ENCODE measurements around the gene HK2. TPM values are rescaled to one million over a fixed set of nuclear protein-coding genes. Genes with fewer than 3 reads are reported as not detected.
"Not testable (repeated sequence)": the region's sequence is repeated elsewhere in the genome, so short reads cannot be mapped to it uniquely, and the experiment has no call there.

HK2 gene
- total and polyA plus RNA-seq, 8 donors: 4.8 to 45.2 (median 12.3) TPM

DNA sequence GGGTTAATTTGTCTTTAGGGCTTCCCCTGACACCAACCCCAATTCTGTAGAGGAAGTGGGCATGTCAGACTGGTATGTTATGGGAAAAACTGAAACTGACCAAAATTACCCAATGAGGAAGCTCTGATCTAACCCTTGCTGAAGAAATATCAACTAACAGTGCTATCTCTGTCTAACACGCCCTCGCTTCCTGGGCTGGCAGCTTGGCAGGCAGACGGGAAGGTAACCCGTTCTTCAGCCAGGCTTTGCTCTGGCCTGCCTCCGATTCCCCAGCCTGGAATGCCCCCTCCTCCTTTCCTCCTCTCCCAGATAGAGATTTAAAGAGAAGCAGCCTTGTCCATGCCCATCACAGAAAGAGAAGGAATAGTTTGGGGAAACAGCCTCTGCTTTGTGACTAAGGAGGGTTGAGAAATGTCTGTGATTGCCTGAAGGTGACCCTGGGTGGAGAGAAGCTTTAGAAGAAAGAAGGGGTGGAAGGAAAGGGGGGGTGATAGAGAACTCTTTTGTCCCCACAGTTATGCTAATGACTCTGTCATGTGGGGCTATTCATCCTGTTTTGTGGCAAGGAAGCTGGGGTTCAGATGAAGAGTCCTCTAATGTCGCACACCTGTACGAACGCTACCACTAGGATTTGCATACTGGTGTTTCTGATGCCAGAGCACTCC lies 15.4 kb downstream of the HK2 start:
- Histone ChIP-seq H3K36me3 (peaks cover 0 to 3% (median 0%) of the 10 kb centered on the region in 4 donors), H3K4me1 (peaks cover 44 to 87% (median 69%) of the 10 kb centered on the region in 4 donors), H3K4me3 (no peak overlapping the region), H3K27ac (peak overlapping the region; percentile 75 to 95 (median 83)), H3K27me3 (no peaks in the 10 kb centered on the region), H3K9me3 (no peaks in the 10 kb centered on the region)
- DNase-seq: peak; percentile 66 to 75
- intact Hi-C loops (cut with DNase I; ENCODE audit: low total_unique reads): no loop called here
- WGBS, 5 donors: 30 to 40% (median 36%) methylated on average over 8 of the region's 8 CpGs
- TF ChIP-seq EP300 (IDR thresholded peaks at IDR 0.05) (no peak), POLR2AphosphoS5 (IDR thresholded peaks at IDR 0.05) (peak in 2 of 3 donors; percentile 60 to 65)

DNA sequence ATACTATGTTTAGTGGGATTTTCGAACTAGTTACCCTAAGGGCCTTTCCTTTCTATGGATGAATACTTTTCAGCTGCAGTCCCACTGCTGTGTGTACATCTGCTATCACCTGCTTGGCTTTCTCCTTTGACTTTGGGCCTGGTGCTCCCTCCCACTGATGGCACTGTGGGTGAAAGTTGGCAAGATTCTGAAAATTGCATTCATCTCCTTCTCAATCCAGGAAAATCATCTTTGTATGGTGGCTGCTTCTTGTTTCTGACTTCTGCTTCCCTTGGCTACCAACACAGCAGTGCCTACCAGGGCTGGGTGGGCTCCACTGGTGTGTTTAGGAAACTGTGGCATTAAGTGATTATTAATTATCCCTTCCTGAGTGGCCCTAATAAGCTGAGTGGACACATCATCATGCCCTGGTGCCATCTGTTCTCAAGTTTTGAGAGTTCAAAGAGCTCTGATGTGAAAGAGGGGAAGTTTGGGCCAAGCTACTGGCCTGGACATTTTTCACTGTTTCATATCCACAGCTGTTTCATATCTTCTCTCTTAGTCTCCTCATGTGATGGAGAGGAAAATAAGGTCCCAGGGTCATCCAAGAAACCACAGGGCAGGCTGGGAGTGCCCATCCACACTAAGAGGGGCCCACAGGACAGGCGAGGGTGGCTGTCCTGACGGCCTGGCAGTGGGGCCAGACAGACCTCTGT lies 16.7 kb downstream of the HK2 start:
- Histone ChIP-seq H3K27me3 (no peaks in the 10 kb centered on the region), H3K4me1 (peaks cover 35 to 80% (median 62%) of the 10 kb centered on the region in 4 donors)
- DNase-seq: no peak

DNA sequence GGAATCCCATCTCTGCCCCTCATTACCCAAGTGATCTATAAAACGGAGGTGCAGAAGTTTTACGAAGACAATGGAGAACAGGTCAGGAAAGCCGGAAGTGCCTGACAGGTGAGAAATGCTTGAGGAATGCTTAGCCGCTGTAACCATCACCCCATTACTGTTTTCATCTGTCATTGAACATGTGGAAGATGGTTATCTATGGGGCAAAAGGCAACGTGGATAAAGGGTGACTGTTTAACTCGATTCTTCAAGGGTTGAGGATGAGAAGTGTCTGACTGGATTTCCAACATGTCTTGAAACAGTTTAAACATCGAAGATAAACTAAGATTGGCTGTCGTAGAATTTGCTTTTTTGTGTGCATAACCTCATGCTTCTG lies 17.3 kb downstream of the HK2 start:
- WGBS, 5 donors: 67 to 83% (median 79%) methylated on average over 8 of the region's 8 CpGs
- peaks cover 0 to 22% (median 3%) of the 10 kb centered on the region in 4 donors for H3K36me3 ChIP-seq
- H3K4me3 ChIP-seq: no peak overlapping the region
- intact Hi-C loops (cut with DNase I; ENCODE audit: low total_unique reads): no loop called here
- TF ChIP-seq POLR2A (IDR thresholded peaks at IDR 0.05) (no peak), EP300 (IDR thresholded peaks at IDR 0.05) (no peak), POLR2AphosphoS5 (IDR thresholded peaks at IDR 0.05) (no peak)
- TF ChIP-seq, protein P1, sequence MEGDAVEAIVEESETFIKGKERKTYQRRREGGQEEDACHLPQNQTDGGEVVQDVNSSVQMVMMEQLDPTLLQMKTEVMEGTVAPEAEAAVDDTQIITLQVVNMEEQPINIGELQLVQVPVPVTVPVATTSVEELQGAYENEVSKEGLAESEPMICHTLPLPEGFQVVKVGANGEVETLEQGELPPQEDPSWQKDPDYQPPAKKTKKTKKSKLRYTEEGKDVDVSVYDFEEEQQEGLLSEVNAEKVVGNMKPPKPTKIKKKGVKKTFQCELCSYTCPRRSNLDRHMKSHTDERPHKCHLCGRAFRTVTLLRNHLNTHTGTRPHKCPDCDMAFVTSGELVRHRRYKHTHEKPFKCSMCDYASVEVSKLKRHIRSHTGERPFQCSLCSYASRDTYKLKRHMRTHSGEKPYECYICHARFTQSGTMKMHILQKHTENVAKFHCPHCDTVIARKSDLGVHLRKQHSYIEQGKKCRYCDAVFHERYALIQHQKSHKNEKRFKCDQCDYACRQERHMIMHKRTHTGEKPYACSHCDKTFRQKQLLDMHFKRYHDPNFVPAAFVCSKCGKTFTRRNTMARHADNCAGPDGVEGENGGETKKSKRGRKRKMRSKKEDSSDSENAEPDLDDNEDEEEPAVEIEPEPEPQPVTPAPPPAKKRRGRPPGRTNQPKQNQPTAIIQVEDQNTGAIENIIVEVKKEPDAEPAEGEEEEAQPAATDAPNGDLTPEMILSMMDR (IDR thresholded peaks at IDR 0.05): no peak
- H3K4me1 ChIP-seq: peaks cover 33 to 80% (median 61%) of the 10 kb centered on the region in 4 donors
- H3K27me3 ChIP-seq: no peaks in the 10 kb centered on the region
- H3K27ac ChIP-seq: peak overlapping the region in 3 of 5 donors; percentile 75 to 95 (median 83)
- no peak for DNase-seq
- no peaks in the 10 kb centered on the region for H3K9me3 ChIP-seq

More for the DNA sequence above, 16.7 kb downstream of the HK2 start:
- Histone ChIP-seq H3K36me3 (peaks cover 0 to 16% (median 3%) of the 10 kb centered on the region in 4 donors), H3K9me3 (no peaks in the 10 kb centered on the region), H3K4me3 (no peak overlapping the region), H3K27ac (peak overlapping the region in 4 of 5 donors; percentile 75 to 95 (median 80))
- intact Hi-C loops (cut with DNase I; ENCODE audit: low total_unique reads): no loop called here
- 85 to 98% (median 92%) methylated on average over 3 of the region's 3 CpGs for WGBS, 5 donors
- TF ChIP-seq POLR2A (IDR thresholded peaks at IDR 0.05) (no peak), POLR2AphosphoS5 (IDR thresholded peaks at IDR 0.05) (no peak), EP300 (IDR thresholded peaks at IDR 0.05) (no peak)
- TF ChIP-seq, protein P1 (IDR thresholded peaks at IDR 0.05): no peak

DNA sequence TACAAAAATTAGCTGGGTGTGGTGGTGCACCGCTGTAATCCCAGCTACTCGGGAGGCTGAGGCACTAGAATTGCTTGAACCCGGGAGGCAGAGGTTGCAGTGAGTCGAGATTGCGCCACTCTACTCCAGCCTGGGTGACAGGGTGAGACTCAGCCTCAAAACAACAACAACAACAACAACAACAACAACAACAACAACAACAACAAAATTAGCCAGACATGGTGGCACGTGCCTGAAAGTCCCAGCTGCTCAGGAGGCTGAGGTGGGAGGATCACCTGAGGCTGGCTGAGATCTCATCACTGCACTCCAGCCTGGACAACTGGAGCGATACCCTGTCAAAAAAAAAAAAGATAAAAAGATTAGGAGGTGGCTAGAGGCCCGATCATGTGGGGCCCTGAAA lies 19.4 kb downstream of the HK2 start:
- H3K36me3 ChIP-seq: peaks cover 0 to 23% (median 3%) of the 10 kb centered on the region in 4 donors
- H3K27ac ChIP-seq; DNase-seq; intact Hi-C loops (cut with DNase I; ENCODE audit: low total_unique reads); H3K4me3 ChIP-seq; H3K9me3 ChIP-seq; H3K27me3 ChIP-seq: not testable (repeated sequence)
- WGBS, 5 donors: 92 to 99% (median 97%) methylated on average over 8 of the region's 8 CpGs
- peaks cover 19 to 75% (median 58%) of the 10 kb centered on the region in 4 donors for H3K4me1 ChIP-seq

DNA sequence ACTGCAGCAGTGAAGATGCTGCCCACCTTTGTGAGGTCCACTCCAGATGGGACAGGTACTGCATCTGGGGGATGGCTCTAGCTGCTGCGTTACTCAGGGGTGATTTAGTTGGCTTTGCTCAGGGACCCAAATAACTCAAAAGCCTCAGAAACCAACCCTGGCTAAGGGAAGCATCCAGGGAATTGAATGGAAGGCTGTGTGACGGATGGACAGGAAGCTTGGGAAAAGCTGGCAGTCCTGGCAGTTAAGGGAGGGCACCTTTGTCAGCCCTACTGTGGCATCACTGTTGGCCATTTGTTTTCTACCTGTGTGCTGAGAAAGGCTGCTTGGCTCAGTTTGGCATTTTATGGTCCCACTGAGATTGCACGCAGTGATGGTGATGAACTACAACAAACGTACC lies 20.5 kb downstream of the HK2 start:
- peaks cover 0 to 23% (median 3%) of the 10 kb centered on the region in 4 donors for H3K36me3 ChIP-seq
- H3K4me1 ChIP-seq: peaks cover 11 to 65% (median 49%) of the 10 kb centered on the region in 4 donors
- H3K9me3 ChIP-seq: no peaks in the 10 kb centered on the region
- no peak overlapping the region for H3K4me3 ChIP-seq
- 95 to 100% (median 98%) methylated on average over 4 of the region's 4 CpGs for WGBS, 5 donors
- no peak overlapping the region for H3K27ac ChIP-seq
- DNase-seq: no peak
- intact Hi-C loops (cut with DNase I; ENCODE audit: low total_unique reads): no loop called here
- no peaks in the 10 kb centered on the region for H3K27me3 ChIP-seq
- TF ChIP-seq EP300 (IDR thresholded peaks at IDR 0.05) (no peak), POLR2A (IDR thresholded peaks at IDR 0.05) (no peak), POLR2AphosphoS5 (IDR thresholded peaks at IDR 0.05) (no peak)
- TF ChIP-seq, protein P1 (IDR thresholded peaks at IDR 0.05): no peak

DNA sequence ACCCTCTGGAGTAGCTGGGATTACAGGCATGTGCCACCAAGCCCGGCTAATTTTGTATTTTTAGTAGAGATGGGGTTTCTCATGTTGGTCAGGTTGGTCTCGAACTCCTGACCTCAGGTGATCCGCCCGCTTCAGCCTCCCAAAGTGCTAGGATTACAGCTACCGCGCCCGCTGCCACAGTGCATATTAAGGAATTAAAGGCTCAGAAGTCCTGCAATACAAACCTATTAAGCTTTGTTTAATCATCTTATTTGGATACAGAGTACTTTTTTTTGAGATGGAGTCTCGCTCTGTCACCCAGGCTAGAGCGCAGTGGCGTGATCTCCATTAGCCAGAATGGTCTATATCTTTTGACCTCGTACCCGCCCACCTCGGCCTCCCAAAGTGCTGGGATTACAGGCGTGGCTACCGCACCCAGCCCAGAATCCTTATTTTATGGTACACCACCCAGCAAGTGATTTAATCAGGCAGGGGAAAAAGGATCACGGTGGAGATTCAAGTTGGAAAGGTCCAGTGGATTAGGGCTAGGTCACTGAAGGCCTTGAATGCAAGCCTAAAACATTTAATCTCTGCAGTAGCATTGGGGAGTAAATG lies 21.3 kb downstream of the HK2 start:
- intact Hi-C loops (cut with DNase I; ENCODE audit: low total_unique reads); H3K9me3 ChIP-seq; H3K27me3 ChIP-seq; H3K4me3 ChIP-seq; DNase-seq: not testable (repeated sequence)
- Histone ChIP-seq H3K36me3 (peaks cover 0 to 23% (median 3%) of the 10 kb centered on the region in 4 donors), H3K4me1 (peaks cover 8 to 60% (median 42%) of the 10 kb centered on the region in 4 donors), H3K27ac (peak overlapping the region; percentile 52 to 71 (median 59))
- 83 to 91% (median 87%) methylated on average over 16 of the region's 16 CpGs for WGBS, 5 donors
